H1 (cell line): ENCODE results near the gene MMEL1. TPM values are rescaled to one million over a fixed set of nuclear protein-coding genes. Genes with fewer than 3 reads are reported as not detected.
"Not testable (repeated sequence)": the region's sequence is repeated elsewhere in the genome, so short reads cannot be mapped to it uniquely, and the experiment has no call there.

Experiments
- CTCF ChIA-PET: fragments of 300-600 bp; sonication (Branson Sonifier 250); formaldehyde crosslinking; loops from one replicate; lab custom pipeline; 2021; ENCODE audit not compliant: partially characterized antibody; lab: Charles Lee
- POLR2A ChIA-PET: fragments of 300-600 bp; sonication (Branson Sonifier 250); formaldehyde crosslinking; loops from one replicate; lab custom pipeline; 2021; ENCODE audit warnings: inconsistent platforms; ENCODE audit not compliant: partially characterized antibody; lab: Charles Lee
- DNase-seq, 2 experiments: peaks; one replicate each; pipeline versions ENCODE4 v3.0.0 to v3.0.0-alpha.2; 2010 to 2022; ENCODE audit warnings: low spot score in 2 of 2, low read depth in 1 of 2, mixed read lengths in 1 of 2
- FAIRE-seq: peaks from 2 replicates; lab custom pipeline; 2011; peaks lifted over from hg19 to GRCh38; lab: Jason Lieb, UNC
- H2AFZ ChIP-seq: 2 replicates; pipeline ENCODE4 v1.8.1; 2012; ENCODE audit warnings: low read length, inconsistent platforms
- H2AK5ac ChIP-seq: 2 replicates; pipeline ENCODE4 v1.6.1; 2013; ENCODE audit warnings: low read depth, low read length
- H2BK120ac ChIP-seq: replicated peaks from 2 replicates; pipeline ENCODE3; 2013; ENCODE audit warnings: low read depth, low read length, inconsistent platforms
- H2BK12ac ChIP-seq: 2 replicates; pipeline ENCODE4 v1.6.1; 2013; ENCODE audit warnings: low read depth, low read length
- H2BK15ac ChIP-seq: 2 replicates; pipeline ENCODE4 v1.6.1; 2013; ENCODE audit warnings: low read length
- H2BK20ac ChIP-seq: 2 replicates; pipeline ENCODE4 v1.6.1; 2013; ENCODE audit warnings: low read length
- H2BK5ac ChIP-seq: 2 replicates; pipeline ENCODE4 v1.6.1; 2013; ENCODE audit warnings: low read depth, low read length
- H3K14ac ChIP-seq: 2 replicates; pipeline ENCODE4 v1.6.1; 2013; ENCODE audit warnings: inconsistent platforms; ENCODE audit not compliant: insufficient read length
- H3K18ac ChIP-seq: 2 replicates; pipeline ENCODE4 v1.6.1; 2013; ENCODE audit warnings: low read length; ENCODE audit errors: extremely low read depth
- H3K23ac ChIP-seq: 2 replicates; pipeline ENCODE4 v1.6.1; 2013; ENCODE audit warnings: inconsistent platforms; ENCODE audit not compliant: insufficient read length
- H3K23me2 ChIP-seq: 2 replicates; pipeline ENCODE4 v1.6.1; 2013; ENCODE audit warnings: low read depth, low read length
- H3K27ac ChIP-seq: 2 replicates; pipeline ENCODE4 v1.6.1; 2011; ENCODE audit warnings: low read depth, low read length, inconsistent platforms
- H3K27me3 ChIP-seq, 4 experiments: replicated peaks in 1 of 4; 1 replicate in 1 of 4; 2 replicates in 3 of 4; pipeline versions ENCODE4 v1.6.1 to v1.8.1; 2011 to 2013; ENCODE audit warnings: low read length in 3 of 4, mild to moderate bottlenecking in 3 of 4, inconsistent platforms in 2 of 4, mixed read lengths in 2 of 4, moderate library complexity in 1 of 4; ENCODE audit not compliant: control insufficient read depth in 3 of 4, insufficient read depth in 3 of 4; ENCODE audit errors: extremely low read depth in 1 of 4
- H3K36me3 ChIP-seq, 4 experiments: 2 replicates each; pipeline versions ENCODE4 v1.6.1 to v1.8.1; 2011 to 2013; ENCODE audit warnings: mild to moderate bottlenecking in 4 of 4, low read length in 3 of 4, moderate library complexity in 2 of 4, control low read depth in 1 of 4, inconsistent platforms in 1 of 4; ENCODE audit not compliant: insufficient read depth in 4 of 4, control insufficient read depth in 2 of 4
- H3K4ac ChIP-seq: replicated peaks from 2 replicates; pipeline ENCODE3; 2013; ENCODE audit warnings: low read length, low read depth, mixed read lengths, inconsistent platforms; ENCODE audit not compliant: insufficient read length
- H3K4me1 ChIP-seq, 4 experiments: replicated peaks in 1 of 4; 1 replicate in 1 of 4; 2 replicates in 3 of 4; pipeline versions ENCODE4 v1.6.1 to v1.8.1; 2011 to 2013; ENCODE audit warnings: low read length in 3 of 4, inconsistent platforms in 2 of 4, mixed read lengths in 1 of 4; ENCODE audit not compliant: insufficient read depth in 4 of 4, control insufficient read depth in 3 of 4
- H3K4me2 ChIP-seq, 2 experiments: 2 replicates each; pipeline versions ENCODE4 v1.6.1 to v1.8.1; 2011 to 2013; ENCODE audit warnings: low read depth in 2 of 2, low read length in 2 of 2, control low read depth in 1 of 2, inconsistent platforms in 1 of 2, mild to moderate bottlenecking in 1 of 2; ENCODE audit not compliant: insufficient read depth in 1 of 2
- H3K4me3 ChIP-seq, 4 experiments: fragments of 200-600, 300-600 bp in 1 of 4; sonication (generic), shearing (Covaris generic), sonication (Bioruptor Twin) in 1 of 4; 2 replicates each; pipeline versions ENCODE4 v1.5.1 to v1.8.1; 2011 to 2016; ENCODE audit warnings: low read length in 4 of 4, low read depth in 3 of 4, control low read depth in 2 of 4, inconsistent platforms in 2 of 4, mild to moderate bottlenecking in 2 of 4, mixed read lengths in 1 of 4, moderate library complexity in 1 of 4; ENCODE audit not compliant: insufficient read depth in 2 of 4; ENCODE audit errors: extremely low read depth in 1 of 4
- H3K56ac ChIP-seq: replicated peaks from 2 replicates; pipeline ENCODE3; 2013; ENCODE audit warnings: low read depth, mild to moderate bottlenecking, mixed read lengths, low read length, inconsistent platforms; ENCODE audit not compliant: insufficient read length
- H3K79me1 ChIP-seq: 2 replicates; pipeline ENCODE4 v1.6.1; 2013; ENCODE audit warnings: low read depth, low read length, control low read depth
- H3K79me2 ChIP-seq, 2 experiments: 2 replicates each; pipeline versions ENCODE4 v1.6.1 to v1.8.1; 2012 to 2013; ENCODE audit warnings: low read length in 2 of 2, mild to moderate bottlenecking in 2 of 2, inconsistent platforms in 1 of 2; ENCODE audit not compliant: insufficient read depth in 2 of 2, control insufficient read depth in 1 of 2
- H3K9ac ChIP-seq, 4 experiments: replicated peaks in 1 of 4; 1 replicate in 1 of 4; 2 replicates in 3 of 4; pipeline versions ENCODE4 v1.6.1 to v1.8.1; 2011 to 2013; ENCODE audit warnings: low read depth in 3 of 4, low read length in 3 of 4, control low read depth in 2 of 4, mild to moderate bottlenecking in 2 of 4, moderate library complexity in 2 of 4, inconsistent platforms in 1 of 4; ENCODE audit errors: extremely low read depth in 1 of 4
- H3K9me3 ChIP-seq, 2 experiments: 2 replicates each; pipeline versions ENCODE4 v1.6.1 to v1.8.1; 2012 to 2013; ENCODE audit warnings: mild to moderate bottlenecking in 2 of 2, moderate library complexity in 2 of 2, control low read depth in 1 of 2, inconsistent platforms in 1 of 2, low read depth in 1 of 2, low read length in 1 of 2, mixed read lengths in 1 of 2; ENCODE audit not compliant: insufficient read depth in 2 of 2
- H4K20me1 ChIP-seq, 2 experiments: replicated peaks in 1 of 2; 2 replicates each; pipeline versions ENCODE3 to v1.8.1; 2011 to 2013; ENCODE audit warnings: inconsistent platforms in 2 of 2, low read length in 2 of 2, mild to moderate bottlenecking in 1 of 2; ENCODE audit not compliant: insufficient read depth in 2 of 2, control insufficient read depth in 1 of 2
- H4K5ac ChIP-seq: 2 replicates; pipeline ENCODE4 v1.6.1; 2013; ENCODE audit warnings: low read length, low read depth, mixed read lengths, inconsistent platforms; ENCODE audit not compliant: insufficient read length
- H4K8ac ChIP-seq: 2 replicates; pipeline ENCODE4 v1.8.0; 2013; ENCODE audit warnings: mild to moderate bottlenecking, moderate library complexity, low read length, inconsistent platforms; ENCODE audit not compliant: insufficient read depth; ENCODE audit errors: extremely low read depth
- H4K91ac ChIP-seq: replicated peaks from 2 replicates; pipeline ENCODE3; 2013; ENCODE audit warnings: low read length, mixed read lengths, inconsistent platforms; ENCODE audit not compliant: insufficient read length
- WGBS, 2 experiments: shearing (Covaris generic) in 1 of 2; methylation state at CpG; one replicate each; pipeline versions ENCODE4 v1.1.6 to v1.1.7; 2013 to 2015; ENCODE audit warnings: low lambda C conversion rate in 2 of 2, mixed read lengths in 2 of 2, inconsistent platforms in 1 of 2, low coverage in 1 of 2, missing lambda C conversion rate in 1 of 2; ENCODE audit not compliant: insufficient replicate concordance in 2 of 2, insufficient coverage in 1 of 2, insufficient read length in 1 of 2; ENCODE audit errors: extremely low coverage in 1 of 2, missing lambda C conversion rate in 1 of 2; 5-methylcytosine and 5-hydroxymethylcytosine counted together
- polyA plus RNA-seq, 7 experiments: library from polyadenylated mRNA; depleted of rRNA in 3 of 7; stranded (reverse) in 5 of 7; unstranded in 2 of 7; fragments of >200 nt in 5 of 7; fragments of 200-250 nt in 2 of 7; gene quantifications; 1 replicate in 5 of 7; 2 replicates in 1 of 7; 4 replicates in 1 of 7; pipeline versions ENCODE4 v1.2.1 to v1.2.3, GENCODE V29; 2011 to 2013; ENCODE audit warnings: missing spikeins in 2 of 7, mixed read lengths in 2 of 7
- total RNA-seq: library from RNA; stranded (reverse); fragmentation: NEBNext Ultra II Directional; extraction: Animal tissue kit (Norgen Biotek cat#: 25700); gene quantifications from 2 replicates; pipeline ENCODE4 v1.2.1, GENCODE V29; 2021

MMEL1 gene
- total and polyA plus RNA-seq, 2 of the 8 experiments (the other 6 are each of a cell fraction or from before 2014, with no cell fraction given), result 0.91 to 1.7 TPM

GRCh38 chr1:2657124-2657523 is 24.3 kb upstream of the MMEL1 start:
- H2BK15ac ChIP-seq, H2BK20ac ChIP-seq, H3K79me2 ChIP-seq, H3K79me1 ChIP-seq, H2BK12ac ChIP-seq, H4K20me1 ChIP-seq, FAIRE-seq, H3K27me3 ChIP-seq, H3K4me1 ChIP-seq, POLR2A ChIA-PET, H3K4ac ChIP-seq, H2BK5ac ChIP-seq, H4K8ac ChIP-seq, CTCF ChIA-PET, H3K56ac ChIP-seq, H4K91ac ChIP-seq, H3K4me3 ChIP-seq, H3K23me2 ChIP-seq, H2AK5ac ChIP-seq, H4K5ac ChIP-seq, H2BK120ac ChIP-seq, H2AFZ ChIP-seq, H3K9ac ChIP-seq, H3K27ac ChIP-seq, DNase-seq, H3K18ac ChIP-seq, H3K4me2 ChIP-seq, H3K23ac ChIP-seq, H3K36me3 ChIP-seq, H3K14ac ChIP-seq: not testable (repeated sequence)
- 71% methylated on average over 5 of the region's 12 CpGs; no CpG with 5 or more reads in 1 of the 2 experiments for WGBS, 2 experiments
- H3K9me3 ChIP-seq, result peaks cover 43 to 55% of the 10 kb centered on the region in 2 experiments
